Activated CD4-positive, alpha-beta T cell treated with anti-CD3 and anti-CD28 coated beads, Interleukin-2, amount 10 ng/mL, durations not matched to agents 7 days and 5 days (primary cell): Measurements from ENCODE around the gene ZCCHC2. TPM values are rescaled to one million over a fixed set of nuclear protein-coding genes. Genes with fewer than 3 reads are reported as not detected.

Experiments
- CTCF ChIA-PET: fragments of 350-600 bp; sonication (Branson Sonifier 250); formaldehyde crosslinking; loops from one replicate; lab custom pipeline; 2021; ENCODE audit warnings: antibody characterized with exemption; lab: Charles Lee
- POLR2A ChIA-PET: fragments of 350-600 bp; sonication (Branson Sonifier 250); formaldehyde crosslinking; loops from one replicate; lab custom pipeline; 2021; ENCODE audit warnings: antibody characterized with exemption; lab: Charles Lee
- DNase-seq: peaks from one replicate; pipeline ENCODE4 v3.0.0-alpha.2; 2020
- H3K27ac Mint-ChIP-seq: one replicate; pipeline ENCODE4 v1.8.0; 2021; ENCODE audit warnings: mild to moderate bottlenecking, moderate library complexity, mixed read lengths
- H3K27me3 Mint-ChIP-seq: one replicate; pipeline ENCODE4 v1.8.0; 2021; ENCODE audit warnings: mixed read lengths
- H3K36me3 Mint-ChIP-seq: one replicate; pipeline ENCODE4 v1.8.0; 2021; ENCODE audit warnings: low read depth, mixed read lengths
- H3K4me1 Mint-ChIP-seq: one replicate; pipeline ENCODE4 v1.8.0; 2021; ENCODE audit warnings: mixed read lengths
- H3K4me3 Mint-ChIP-seq: one replicate; pipeline ENCODE4 v1.8.0; 2021; ENCODE audit warnings: mild to moderate bottlenecking, moderate library complexity, mixed read lengths
- H3K9me3 Mint-ChIP-seq: one replicate; pipeline ENCODE4 v1.8.0; 2021; ENCODE audit warnings: mixed read lengths
- total RNA-seq, 2 experiments: library from RNA; stranded (reverse); gene quantifications; one replicate each; pipeline ENCODE4 v1.2.3, GENCODE V29; 2021

ZCCHC2 gene
- total RNA-seq, 2 experiments from 2014 or later: 55.1 to 62.5 TPM

GRCh38 chr18:62625019-62625418 is 102.2 kb downstream of the ZCCHC2 start:
- CTCF ChIA-PET: interaction anchor here (1.5 kb wide), 1 partner anchor 13 kb away, joined by 3 read pairs; no protein-coding TSS in a partner anchor
- no peak overlapping the region for H3K4me3 Mint-ChIP-seq
- POLR2A ChIA-PET: no interaction called here
- H3K27ac Mint-ChIP-seq: no peak overlapping the region
- no peaks in the 10 kb centered on the region for H3K9me3 Mint-ChIP-seq
- no peaks in the 10 kb centered on the region for H3K4me1 Mint-ChIP-seq
- H3K36me3 Mint-ChIP-seq: no peaks in the 10 kb centered on the region
- H3K27me3 Mint-ChIP-seq: peaks cover under 1% of the 10 kb centered on the region
- DNase-seq: no peak

Other genes with a start within 250 kb of the ZCCHC2 start
- gene TNFRSF11A, start 197.7 kb upstream of the ZCCHC2 start, total RNA-seq: 1 to 10 TPM; 8.6 to 9.1 TPM
- gene PHLPP1, start 192.5 kb downstream of the ZCCHC2 start, total RNA-seq: 1 to 10 TPM; 2.7 to 3.8 TPM